ENCODE data around the gene TRIM26. TPM values are rescaled to one million over a fixed set of nuclear protein-coding genes. Genes with fewer than 3 reads are reported as not detected.
"Not testable (repeated sequence)": the region's sequence is repeated elsewhere in the genome, so short reads cannot be mapped to it uniquely, and the experiment has no call there.

TRIM26 gene
- total RNA-seq, 1 experiment from 2014 or later: 56.4 TPM

GRCh38 chr6:30172681-30173080, 40.5 kb downstream of the TRIM26 start:
- no peak for DNase-seq (ENCODE audit: low read depth in 1 of 2, low spot score in 2 of 2)
- Histone ChIP-seq H3K27ac (no peak overlapping the region), H3K27me3 (replicated peaks) (peaks cover 81% of the 10 kb centered on the region), H3K36me3 (no peaks in the 10 kb centered on the region), H3K9me3 (replicated peaks) (no peaks in the 10 kb centered on the region), H3K4me1 (replicated peaks) (0 out of 2 replicates have a peak, but pooled peaks cover 3% of the 10 kb centered on the region), H3K4me3 (no peak overlapping the region)

GRCh38 chr6:30171677-30172471, 41.3 kb downstream of the TRIM26 start:
- H3K36me3 ChIP-seq: no peaks in the 10 kb centered on the region
- H3K27ac ChIP-seq: no peak overlapping the region
- DNase-seq (ENCODE audit: low read depth in 1 of 2, low spot score in 2 of 2): no peak
- no peaks in the 10 kb centered on the region for H3K9me3 ChIP-seq (replicated peaks)
- H3K4me3 ChIP-seq: no peak overlapping the region
- peaks cover 81% of the 10 kb centered on the region for H3K27me3 ChIP-seq (replicated peaks)
- 0 out of 2 replicates have a peak, but pooled peaks cover 3% of the 10 kb centered on the region for H3K4me1 ChIP-seq (replicated peaks)

- Histone ChIP-seq H3K4me3 (no peak overlapping the region), H3K4me1 (replicated peaks) (0 out of 2 replicates have a peak, but pooled peaks cover 3% of the 10 kb centered on the region), H3K9me3 (replicated peaks) (no peaks in the 10 kb centered on the region), H3K27me3 (replicated peaks) (peaks cover 73% of the 10 kb centered on the region), H3K27ac (no peak overlapping the region), H3K36me3 (no peaks in the 10 kb centered on the region)
- peak in 1 of 2 experiments; percentile 44 for DNase-seq (ENCODE audit: low read depth in 1 of 2, low spot score in 2 of 2)
Observed at GRCh38 chr6:30169658-30170614, 43.3 kb downstream of the TRIM26 start.

GRCh38 chr6:30168741-30169140, 44.5 kb downstream of the TRIM26 start:
- H3K27ac ChIP-seq: no peak overlapping the region
- 0 out of 2 replicates have a peak, but pooled peaks cover 3% of the 10 kb centered on the region for H3K4me1 ChIP-seq (replicated peaks)
- H3K9me3 ChIP-seq (replicated peaks): no peaks in the 10 kb centered on the region
- H3K36me3 ChIP-seq: no peaks in the 10 kb centered on the region
- no peak overlapping the region for H3K4me3 ChIP-seq
- peaks cover 61% of the 10 kb centered on the region for H3K27me3 ChIP-seq (replicated peaks)
- no peak for DNase-seq (ENCODE audit: low read depth in 1 of 2, low spot score in 2 of 2)

GRCh38 chr6:30167101-30167500, 46.1 kb downstream of the TRIM26 start:
- Histone ChIP-seq H3K27ac (no peak overlapping the region), H3K9me3 (replicated peaks) (no peaks in the 10 kb centered on the region), H3K36me3 (no peaks in the 10 kb centered on the region), H3K27me3 (replicated peaks) (peaks cover 57% of the 10 kb centered on the region), H3K4me3 (no peak overlapping the region), H3K4me1 (replicated peaks) (0 out of 2 replicates have a peak, but pooled peaks cover 2% of the 10 kb centered on the region)
- no peak for DNase-seq (ENCODE audit: low read depth in 1 of 2, low spot score in 2 of 2)

GRCh38 chr6:30165238-30165637, 48.0 kb downstream of the TRIM26 start:
- H3K27ac ChIP-seq; H3K36me3 ChIP-seq; H3K4me3 ChIP-seq; H3K4me1 ChIP-seq (replicated peaks); DNase-seq (ENCODE audit: low read depth in 1 of 2, low spot score in 2 of 2); H3K9me3 ChIP-seq (replicated peaks): not testable (repeated sequence)
- H3K27me3 ChIP-seq (replicated peaks): peaks cover 39% of the 10 kb centered on the region

GRCh38 chr6:30164714-30165113, 48.5 kb downstream of the TRIM26 start:
- DNase-seq (ENCODE audit: low read depth in 1 of 2, low spot score in 2 of 2): no peak

GRCh38 chr6:30163918-30164654, 49.1 kb downstream of the TRIM26 start:
- Histone ChIP-seq H3K27ac (no peak overlapping the region), H3K9me3 (replicated peaks) (no peaks in the 10 kb centered on the region), H3K36me3 (no peaks in the 10 kb centered on the region), H3K4me1 (replicated peaks) (no peaks in the 10 kb centered on the region), H3K4me3 (no peak overlapping the region), H3K27me3 (replicated peaks) (peaks cover 38% of the 10 kb centered on the region)
- DNase-seq (ENCODE audit: low read depth in 1 of 2, low spot score in 2 of 2): no peak

More at GRCh38 chr6:30164714-30165113, 48.5 kb downstream of the TRIM26 start:
- no peak overlapping the region for H3K4me3 ChIP-seq
- no peaks in the 10 kb centered on the region for H3K4me1 ChIP-seq (replicated peaks)
- peaks cover 39% of the 10 kb centered on the region for H3K27me3 ChIP-seq (replicated peaks)
- H3K9me3 ChIP-seq (replicated peaks): no peaks in the 10 kb centered on the region
- H3K36me3 ChIP-seq: no peaks in the 10 kb centered on the region
- no peak overlapping the region for H3K27ac ChIP-seq

GRCh38 chr6:30163090-30163917, 49.9 kb downstream of the TRIM26 start, which contains the start of gene TRIM15:
TRIM15 (plus strand) TSS chr6:30163546; CDS start chr6:30163685, 139 bp downstream.
- H3K4me1 ChIP-seq (replicated peaks): no peaks in the 10 kb centered on the region
- H3K9me3 ChIP-seq (replicated peaks): no peaks in the 10 kb centered on the region
- no peak within 1 kb of the TSS for H3K4me3 ChIP-seq
- H3K27ac ChIP-seq: no peak within 1 kb of the TSS
- no peak for DNase-seq (ENCODE audit: low read depth in 1 of 2, low spot score in 2 of 2)
- H3K27me3 ChIP-seq (replicated peaks): peaks cover 30% of the 10 kb centered on the region
- H3K36me3 ChIP-seq: no peaks in the 10 kb centered on the region

- no peak for DNase-seq (ENCODE audit: low read depth in 1 of 2, low spot score in 2 of 2)
- Histone ChIP-seq H3K27ac (no peak overlapping the region), H3K4me1 (replicated peaks) (no peaks in the 10 kb centered on the region), H3K4me3 (no peak overlapping the region), H3K9me3 (replicated peaks) (no peaks in the 10 kb centered on the region), H3K36me3 (no peaks in the 10 kb centered on the region), H3K27me3 (replicated peaks) (peaks cover 23% of the 10 kb centered on the region)
Observed at GRCh38 chr6:30162265-30163089, 50.7 kb downstream of the TRIM26 start.

GRCh38 chr6:30160785-30161531, 52.2 kb downstream of the TRIM26 start, which contains the start of gene TRIM10:
TRIM10 (minus strand) TSS chr6:30161211; CDS start chr6:30160858, 353 bp downstream.
- peaks cover 4% of the 10 kb centered on the region for H3K4me1 ChIP-seq (replicated peaks)
- peaks cover 14% of the 10 kb centered on the region; the same call in 1 of the 2 replicates for H3K27me3 ChIP-seq (replicated peaks)
- no peak within 1 kb of the TSS for H3K4me3 ChIP-seq
- no peak within 1 kb of the TSS for H3K27ac ChIP-seq
- H3K36me3 ChIP-seq: no peaks in the 10 kb centered on the region
- no peak for DNase-seq (ENCODE audit: low read depth in 1 of 2, low spot score in 2 of 2)
- H3K9me3 ChIP-seq (replicated peaks): no peaks in the 10 kb centered on the region
